Urinary bladder (tissue), 4 donors: ENCODE data around the gene LMO7. TPM values are rescaled to one million over a fixed set of nuclear protein-coding genes. Genes with fewer than 3 reads are reported as not detected.
"Not testable (repeated sequence)": the region's sequence is repeated elsewhere in the genome, so short reads cannot be mapped to it uniquely, and the experiment has no call there.

Experiments used
- DNase-seq: peaks from one replicate; pipeline ENCODE4 v3.0.0-alpha.2; 2015; ENCODE audit errors: extremely low spot score
- H3K27ac ChIP-seq: one replicate; pipeline ENCODE4 v1.5.1; 2013; ENCODE audit warnings: low read depth, mild to moderate bottlenecking, moderate library complexity
- H3K36me3 ChIP-seq: one replicate; pipeline ENCODE4 v1.6.1; 2013; ENCODE audit warnings: mild to moderate bottlenecking, moderate library complexity; ENCODE audit not compliant: insufficient read depth
- H3K4me1 ChIP-seq: one replicate; pipeline ENCODE4 v1.6.1; 2013; ENCODE audit warnings: mild to moderate bottlenecking, moderate library complexity; ENCODE audit not compliant: insufficient read depth
- H3K4me3 ChIP-seq: one replicate; pipeline ENCODE4 v1.5.1; 2013; ENCODE audit warnings: low read depth, low read length
- WGBS: extraction: QIAGEN DNeasy Blood & Tissue Kit; methylation state at CpG from one replicate; pipeline ENCODE4 v1.1.7; 2013; 5-methylcytosine and 5-hydroxymethylcytosine counted together
- polyA plus RNA-seq: library from polyadenylated mRNA; stranded (reverse); fragments of 200-250 nt; gene quantifications from one replicate; pipeline ENCODE4 v1.2.3, GENCODE V29; 2013
- total RNA-seq: library from RNA; depleted of rRNA; stranded (reverse); fragments of >200 nt; gene quantifications from one replicate; pipeline ENCODE4 v1.2.3, GENCODE V29; 2014
- donor health status: healthy with polysubstance abuse.
- donor health status: healthy.

LMO7 gene
- total and polyA plus RNA-seq, 2 donors: 6.8 to 79.7 TPM

DNA sequence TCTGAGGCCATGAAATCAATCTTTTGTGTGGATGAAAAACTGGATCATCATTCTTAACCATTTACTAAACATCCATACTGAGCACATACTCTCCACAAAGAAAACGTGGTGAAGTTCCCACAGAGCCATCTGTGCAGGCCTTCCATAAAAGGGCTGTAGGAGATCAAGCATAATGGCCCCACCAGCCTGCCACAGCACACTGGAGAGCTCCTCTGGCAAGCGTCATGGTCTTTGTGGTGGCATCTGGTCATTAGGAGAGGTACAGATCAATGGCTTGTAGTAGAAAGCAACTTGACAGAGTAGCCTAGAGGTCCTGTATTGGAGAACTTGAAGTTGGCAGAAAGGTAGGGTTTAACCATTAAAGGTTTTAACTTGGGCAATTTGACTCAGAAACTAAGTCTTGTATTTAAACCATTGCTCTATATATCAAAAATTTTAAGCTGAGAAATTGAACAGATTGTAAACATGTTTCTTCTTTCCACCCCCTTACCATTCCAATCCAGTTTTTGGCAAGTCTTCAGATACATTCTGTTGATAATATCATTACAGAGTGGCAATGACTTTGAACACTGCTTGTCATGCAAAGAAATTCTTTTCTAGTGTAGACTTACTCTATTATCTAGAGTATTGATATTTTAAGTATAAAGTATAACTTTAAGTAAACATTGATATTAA, 128.3 kb downstream of the LMO7 start:
- H3K36me3 ChIP-seq: no peaks in the 10 kb centered on the region
- no peak overlapping the region for H3K4me3 ChIP-seq
- DNase-seq: no peak
- WGBS: 91% methylated on average over 2 of the region's 2 CpGs
- H3K4me1 ChIP-seq: peaks cover 2% of the 10 kb centered on the region
- H3K27ac ChIP-seq: no peak overlapping the region

DNA sequence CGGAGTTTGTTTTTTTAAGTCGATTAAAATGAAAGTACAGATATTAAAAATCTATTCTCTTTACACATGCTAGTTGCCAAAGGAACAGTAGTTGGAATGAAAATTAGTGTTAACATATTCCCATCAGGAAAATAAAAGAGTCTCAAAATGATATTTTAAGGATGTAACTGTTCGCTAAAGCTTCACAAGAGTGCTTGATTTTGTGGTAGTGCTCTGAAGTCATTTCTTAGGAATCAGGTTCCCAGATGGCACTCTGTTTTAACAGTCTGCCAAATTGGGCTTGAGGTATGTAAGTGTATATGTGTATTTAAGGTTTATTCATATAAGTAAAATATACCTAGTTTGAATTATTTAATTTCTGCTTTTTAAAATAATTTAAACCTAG, 128.8 kb downstream of the LMO7 start:
- DNase-seq: no peak
- no peaks in the 10 kb centered on the region for H3K36me3 ChIP-seq
- H3K4me3 ChIP-seq: no peak overlapping the region
- H3K27ac ChIP-seq: no peak overlapping the region
- WGBS: 65% methylated on average over 3 of the region's 3 CpGs
- peaks cover 2% of the 10 kb centered on the region for H3K4me1 ChIP-seq

DNA sequence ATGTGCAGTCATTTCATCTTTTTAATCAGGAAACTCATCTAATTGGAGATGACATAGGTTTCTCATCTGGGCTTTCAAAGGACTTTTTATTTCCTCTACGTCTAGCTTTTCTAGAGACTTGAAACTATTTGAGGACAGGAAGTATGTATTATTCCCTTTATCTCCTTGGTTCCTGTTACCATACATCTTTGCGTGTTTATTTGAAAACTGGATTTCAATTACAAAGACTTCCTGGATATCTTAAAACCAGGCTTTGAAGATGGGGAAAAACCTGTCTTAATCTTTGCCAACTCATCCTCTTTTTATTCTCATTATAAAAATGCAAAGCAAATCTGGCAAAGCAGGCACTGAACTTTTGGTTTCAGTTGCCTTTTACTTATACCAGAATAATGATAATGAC, 130.5 kb downstream of the LMO7 start:
- Histone ChIP-seq H3K4me3 (no peak overlapping the region), H3K4me1 (no peaks in the 10 kb centered on the region), H3K36me3 (no peaks in the 10 kb centered on the region), H3K27ac (no peak overlapping the region)
- WGBS: 81% methylated on average over 2 of the region's 2 CpGs
- no peak for DNase-seq

DNA sequence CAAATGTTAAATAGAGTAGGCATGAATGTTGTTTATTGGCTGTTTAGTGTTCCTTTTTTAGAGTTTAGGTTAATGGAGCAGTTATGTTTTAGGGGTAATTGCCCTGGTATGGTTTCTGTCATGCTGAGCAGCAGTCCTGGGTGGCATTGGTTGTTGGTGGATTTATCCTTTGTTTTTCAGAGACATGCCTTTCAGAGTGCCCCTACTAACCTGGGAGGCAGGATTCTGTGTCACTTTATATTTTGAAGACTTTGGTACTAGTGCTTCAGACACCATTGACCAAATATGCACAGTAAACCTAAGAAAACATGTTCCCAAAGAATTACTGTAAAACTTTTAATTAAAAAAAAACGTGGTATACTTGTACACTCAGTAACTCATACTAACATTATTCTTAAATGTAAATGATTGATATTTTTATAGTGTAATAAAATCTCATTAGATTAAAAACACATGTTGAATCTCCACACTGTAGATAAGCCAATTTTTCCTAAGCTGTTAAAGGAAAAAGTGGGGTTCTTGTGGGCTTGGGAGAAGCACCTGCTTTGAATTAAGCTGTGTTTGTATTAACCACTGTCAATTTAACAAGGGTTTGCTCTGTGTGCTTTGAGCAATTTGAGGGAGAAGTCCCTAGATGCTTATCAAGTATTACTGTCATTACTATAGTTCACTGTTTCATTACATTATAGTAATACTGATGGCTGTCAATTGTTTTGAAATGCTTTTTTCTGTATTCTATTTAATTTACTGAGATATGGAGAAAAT, 133.2 kb downstream of the LMO7 start:
- WGBS: 27% methylated on average over 1 of the region's 1 CpG
- no peak overlapping the region for H3K4me3 ChIP-seq
- no peak overlapping the region for H3K27ac ChIP-seq
- no peaks in the 10 kb centered on the region for H3K36me3 ChIP-seq
- DNase-seq: no peak
- H3K4me1 ChIP-seq: no peaks in the 10 kb centered on the region

DNA sequence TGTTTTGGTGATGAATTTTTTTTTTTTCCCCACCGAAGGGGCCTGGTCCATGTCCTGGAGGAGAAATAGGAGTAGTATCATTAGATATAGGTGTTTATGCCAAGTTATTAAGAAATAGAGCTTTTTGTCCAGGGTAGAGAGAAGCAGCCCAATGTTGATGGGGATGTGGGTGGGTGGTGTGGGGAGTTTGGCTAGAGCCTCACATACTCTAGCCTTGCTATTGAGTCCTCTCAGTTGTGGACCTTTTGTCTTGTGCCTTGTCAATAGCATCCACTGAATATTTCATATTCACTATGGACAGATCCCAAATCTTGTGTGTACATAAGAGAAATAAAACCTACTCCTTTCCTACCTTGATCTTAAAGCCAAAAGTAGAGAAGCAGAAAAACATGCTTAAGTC, 134.0 kb downstream of the LMO7 start:
- H3K36me3 ChIP-seq: no peaks in the 10 kb centered on the region
- H3K27ac ChIP-seq: no peak overlapping the region
- 79% methylated on average over 1 of the region's 1 CpG for WGBS
- H3K4me1 ChIP-seq: no peaks in the 10 kb centered on the region
- H3K4me3 ChIP-seq: no peak overlapping the region
- DNase-seq: no peak

DNA sequence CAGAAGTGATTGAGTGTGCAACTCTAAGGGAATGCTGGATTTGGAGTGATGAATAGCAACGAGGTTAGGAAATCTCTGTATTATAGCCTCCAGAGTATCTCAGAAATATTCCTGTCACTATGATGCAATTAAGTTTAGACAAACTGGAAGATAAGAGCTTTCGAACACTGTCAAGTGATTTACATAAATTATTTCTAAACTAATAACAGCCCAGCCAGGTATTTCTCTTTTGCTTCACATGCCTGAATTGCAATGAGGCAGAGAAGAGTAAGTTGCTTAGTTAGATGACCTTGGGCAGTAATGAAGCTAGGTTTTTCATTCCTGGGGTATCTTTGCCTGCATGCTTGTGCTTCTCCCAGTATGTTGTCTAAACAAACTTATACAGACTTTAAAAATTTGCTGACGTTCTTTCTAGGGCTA, 134.5 kb downstream of the LMO7 start:
- 46% methylated on average over 3 of the region's 3 CpGs for WGBS
- Histone ChIP-seq H3K4me3 (no peak overlapping the region), H3K27ac (no peak overlapping the region), H3K36me3 (no peaks in the 10 kb centered on the region), H3K4me1 (no peaks in the 10 kb centered on the region)
- no peak for DNase-seq

DNA sequence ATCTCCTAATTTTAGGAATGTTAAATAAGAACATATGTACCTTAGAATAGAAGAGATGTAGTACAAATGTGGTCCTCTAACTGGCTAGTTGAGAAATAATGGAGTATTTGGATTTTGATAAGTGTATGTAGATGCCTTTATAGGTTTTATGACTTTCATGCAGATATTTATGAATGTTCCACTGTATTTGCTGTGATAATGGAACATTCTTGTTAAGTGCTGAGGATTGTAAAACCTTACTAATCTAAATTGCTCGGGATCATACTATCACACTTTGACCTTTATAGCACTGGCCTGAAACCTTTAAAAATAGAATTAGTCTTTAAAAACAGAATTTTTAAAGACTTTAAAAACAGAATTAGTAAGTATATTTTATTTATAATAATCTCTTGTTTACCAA, 135.1 kb downstream of the LMO7 start:
- DNase-seq: no peak
- Histone ChIP-seq H3K4me1 (no peaks in the 10 kb centered on the region), H3K36me3 (no peaks in the 10 kb centered on the region), H3K27ac (no peak overlapping the region), H3K4me3 (no peak overlapping the region)
- 55% methylated on average over 1 of the region's 1 CpG for WGBS

DNA sequence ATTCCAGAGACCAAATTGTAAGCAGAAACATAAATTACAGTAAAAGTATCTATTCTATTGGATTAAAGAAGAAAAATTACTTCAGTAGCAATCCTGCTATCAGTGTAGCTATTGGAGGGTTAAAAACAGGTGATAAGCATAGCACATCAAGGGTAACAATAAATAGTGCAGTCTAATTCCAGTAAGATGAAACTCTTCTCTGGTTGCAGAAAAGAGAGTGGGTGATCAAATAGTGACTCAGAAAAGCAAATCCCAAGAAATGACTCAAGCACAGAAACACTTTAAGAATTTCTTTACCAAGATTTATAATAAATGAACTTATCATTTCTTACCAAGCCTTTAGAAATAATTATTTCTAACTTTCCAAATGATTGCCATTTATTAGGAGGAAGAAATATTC, 135.7 kb downstream of the LMO7 start:
- DNase-seq: no peak
- H3K4me3 ChIP-seq: no peak overlapping the region
- no peaks in the 10 kb centered on the region for H3K36me3 ChIP-seq
- no peaks in the 10 kb centered on the region for H3K4me1 ChIP-seq
- H3K27ac ChIP-seq: no peak overlapping the region

DNA sequence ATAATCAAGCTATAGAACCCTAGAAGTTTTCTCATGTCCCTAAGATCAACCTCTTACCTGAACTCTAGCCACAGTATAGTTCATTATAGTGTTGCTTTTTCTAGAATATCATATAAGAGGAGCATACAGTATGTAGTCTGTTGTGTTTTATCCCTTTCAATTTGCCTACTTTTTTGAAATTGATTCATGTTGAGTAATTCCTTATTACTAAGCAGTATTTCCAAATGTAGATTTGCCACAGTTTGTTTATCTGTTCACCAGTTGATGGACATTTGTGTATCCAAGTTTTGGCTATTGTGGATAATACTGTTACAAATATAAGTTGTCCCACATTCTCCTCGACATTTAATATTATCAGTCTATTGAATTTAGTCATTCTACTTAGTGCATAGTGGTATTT, 138.0 kb downstream of the LMO7 start:
- H3K27ac ChIP-seq: no peak overlapping the region
- no peaks in the 10 kb centered on the region for H3K36me3 ChIP-seq
- H3K4me1 ChIP-seq: no peaks in the 10 kb centered on the region
- H3K4me3 ChIP-seq: no peak overlapping the region
- DNase-seq: no peak
- 86% methylated on average over 1 of the region's 1 CpG for WGBS

DNA sequence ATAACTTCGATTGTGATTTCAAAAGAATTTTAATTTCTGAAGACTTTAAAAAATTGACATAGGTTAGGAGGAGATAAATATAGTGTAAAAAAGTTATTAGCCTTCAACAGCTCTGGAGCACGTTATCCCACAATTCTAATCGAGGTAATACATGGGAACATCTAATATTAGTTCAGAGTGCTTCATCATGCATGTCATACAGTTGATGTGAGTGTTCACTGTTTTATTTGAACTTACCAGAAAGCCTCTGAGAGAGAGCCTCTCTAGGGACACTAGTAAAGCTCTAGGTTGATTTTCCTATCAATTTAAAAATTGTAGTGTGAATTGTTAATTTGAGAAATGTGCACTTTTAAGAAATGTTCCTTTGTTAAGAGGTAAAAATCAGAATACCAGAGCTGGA, 140.4 kb downstream of the LMO7 start:
- no peaks in the 10 kb centered on the region for H3K4me1 ChIP-seq
- WGBS: 89% methylated on average over 3 of the region's 3 CpGs
- no peaks in the 10 kb centered on the region for H3K36me3 ChIP-seq
- H3K4me3 ChIP-seq: no peak overlapping the region
- DNase-seq: no peak
- no peak overlapping the region for H3K27ac ChIP-seq

DNA sequence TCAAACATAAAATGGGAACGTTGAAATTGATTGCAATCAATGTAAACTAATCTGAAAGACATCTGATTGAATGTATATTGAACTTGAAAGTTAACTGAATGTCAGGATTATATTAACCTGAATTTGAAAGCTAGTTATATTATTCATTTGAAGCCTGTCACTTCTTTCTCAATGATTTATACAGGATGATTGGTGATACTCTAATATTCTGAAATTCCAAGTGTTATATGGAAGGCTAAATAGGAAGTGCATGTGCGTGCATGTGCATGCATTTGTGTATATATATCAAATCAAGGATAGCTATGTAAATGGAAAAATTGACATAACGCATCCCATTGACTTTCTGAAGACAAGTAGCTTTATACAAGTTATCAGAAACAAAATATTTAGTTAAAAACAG, 143.3 kb downstream of the LMO7 start:
- DNase-seq: no peak
- no peak overlapping the region for H3K27ac ChIP-seq
- no peaks in the 10 kb centered on the region for H3K4me1 ChIP-seq
- 95% methylated on average over 3 of the region's 3 CpGs for WGBS
- H3K4me3 ChIP-seq: no peak overlapping the region
- no peaks in the 10 kb centered on the region for H3K36me3 ChIP-seq

DNA sequence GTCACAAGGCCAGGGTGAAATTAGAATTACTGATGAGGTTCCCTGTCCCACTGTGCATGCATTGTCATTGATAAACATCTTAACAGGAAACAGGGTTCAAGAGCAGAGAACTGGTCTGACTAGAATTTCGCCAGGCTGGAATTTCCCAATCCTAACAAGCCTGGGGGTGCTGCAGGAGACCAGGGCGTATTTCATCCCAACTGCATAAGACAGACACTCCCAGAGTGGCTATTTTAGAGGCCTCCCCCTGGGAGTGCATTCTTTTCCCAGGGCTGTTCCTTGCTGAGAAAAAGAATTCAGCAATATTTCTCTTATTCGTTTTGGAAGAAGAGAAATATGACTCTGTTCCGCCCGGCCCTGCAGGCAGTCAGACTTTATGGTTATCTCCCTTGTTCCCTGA, 144.0 kb downstream of the LMO7 start:
- H3K4me1 ChIP-seq, H3K27ac ChIP-seq, H3K36me3 ChIP-seq, DNase-seq, H3K4me3 ChIP-seq: not testable (repeated sequence)
- WGBS: 92% methylated on average over 5 of the region's 5 CpGs

DNA sequence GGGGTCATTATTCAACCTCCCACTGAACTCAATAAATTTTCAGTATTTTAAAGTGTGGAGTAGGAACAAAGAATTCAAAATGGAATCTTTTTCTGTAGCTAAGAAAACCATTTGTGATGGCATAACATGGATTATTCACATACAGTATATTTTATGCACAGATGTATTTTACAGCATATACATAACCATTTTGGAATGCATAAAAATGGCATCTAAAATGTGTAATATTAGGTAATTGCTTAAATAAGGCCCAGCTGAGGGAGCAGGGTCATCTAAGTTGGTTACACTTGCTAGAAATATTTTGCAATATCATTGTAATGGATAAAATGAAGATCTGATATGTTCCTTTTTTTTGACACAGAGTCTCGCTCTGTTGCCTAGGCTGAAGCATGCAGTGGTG, 146.9 kb downstream of the LMO7 start:
- no peak for DNase-seq
- Histone ChIP-seq H3K36me3 (no peaks in the 10 kb centered on the region), H3K4me3 (no peak overlapping the region), H3K27ac (no peak overlapping the region), H3K4me1 (no peaks in the 10 kb centered on the region)
- 96% methylated on average over 1 of the region's 1 CpG for WGBS

DNA sequence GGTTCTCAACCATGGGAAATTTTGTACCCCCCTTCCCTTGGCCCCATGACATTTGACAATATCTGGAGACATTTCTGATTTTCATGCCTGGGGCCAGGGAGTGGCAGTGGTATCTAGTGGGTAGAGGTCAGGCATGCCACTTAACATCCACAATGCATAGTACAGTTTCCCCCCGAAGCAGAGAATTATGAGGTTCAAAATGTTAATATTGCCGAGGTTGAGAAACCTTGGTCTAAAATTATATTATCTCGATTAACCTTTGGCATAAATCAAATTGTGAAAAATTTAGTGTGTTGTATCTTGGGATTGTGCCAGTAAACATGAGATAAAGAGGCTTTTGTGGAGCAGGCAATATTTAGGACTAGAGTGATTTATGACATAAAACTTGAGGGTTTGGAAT, 147.9 kb downstream of the LMO7 start:
- Histone ChIP-seq H3K4me1 (no peaks in the 10 kb centered on the region), H3K36me3 (no peaks in the 10 kb centered on the region), H3K27ac (no peak overlapping the region), H3K4me3 (no peak overlapping the region)
- DNase-seq: no peak
- 21% methylated on average over 3 of the region's 3 CpGs for WGBS
